Measurements from ENCODE around the gene GGCX.

DNA sequence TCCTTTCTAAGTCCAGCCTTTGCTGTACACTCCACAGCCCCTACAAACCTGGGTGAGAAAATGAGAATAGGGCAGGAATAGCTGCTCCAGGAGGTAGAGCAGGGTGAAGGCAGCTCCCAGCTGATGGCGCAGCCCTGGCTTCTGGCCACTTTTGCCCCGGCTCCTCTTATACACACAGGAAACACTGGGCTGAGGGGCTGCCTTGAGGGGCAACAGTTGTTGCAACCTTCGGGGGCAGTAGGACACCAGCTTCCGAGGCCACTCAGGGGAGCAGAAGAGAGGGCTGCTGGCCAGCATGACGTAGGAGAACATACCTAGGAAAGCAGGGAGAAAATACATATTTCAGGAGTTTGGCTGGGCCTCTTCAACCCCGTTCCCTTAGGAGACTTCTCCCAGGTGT, 8.1 kb downstream of the GGCX start:
- TF ChIP-seq CTCF (IDR thresholded peaks at IDR 0.05), result no peak
- TF ChIP-seq POLR2A (IDR thresholded peaks at IDR 0.05), result no peak

Measured in adrenal gland (tissue), 5 donors.